ENCODE data around the gene CDC27.

The CDC27 gene

GRCh38 chr17:47232465-47232864, 43.4 kb upstream of the CDC27 start:
- in situ Hi-C loops (cut with HindIII; ENCODE audit: low sequenced_read_pairs) = no loop called here
- DNase-seq (ENCODE audit: low read depth) = no peak
- H3K4me3 ChIP-seq (ENCODE audit: low read depth, low read length) = no peak overlapping the region
- no peak for TF ChIP-seq CTCF (IDR thresholded peaks at IDR 0.05; ENCODE audit: low read depth, low read length, missing control alignments)

GRCh38 chr17:47231866-47232265, 42.8 kb upstream of the CDC27 start:
- no peak for DNase-seq (ENCODE audit: low read depth)
- TF ChIP-seq CTCF (IDR thresholded peaks at IDR 0.05; ENCODE audit: low read depth, low read length, missing control alignments) = no peak
- no peak overlapping the region for H3K4me3 ChIP-seq (ENCODE audit: low read depth, low read length)
- in situ Hi-C loops (cut with HindIII; ENCODE audit: low sequenced_read_pairs) = no loop called here

GRCh38 chr17:47231334-47231733, 42.2 kb upstream of the CDC27 start:
- TF ChIP-seq CTCF (IDR thresholded peaks at IDR 0.05; ENCODE audit: low read depth, low read length, missing control alignments) = no peak
- H3K4me3 ChIP-seq (ENCODE audit: low read depth, low read length) = no peak overlapping the region
- in situ Hi-C loops (cut with HindIII; ENCODE audit: low sequenced_read_pairs) = no loop called here
- DNase-seq (ENCODE audit: low read depth) = no peak

- H3K4me3 ChIP-seq (ENCODE audit: low read depth, low read length) = no peak overlapping the region
- DNase-seq (ENCODE audit: low read depth) = no peak
- no peak for TF ChIP-seq CTCF (IDR thresholded peaks at IDR 0.05; ENCODE audit: low read depth, low read length, missing control alignments)
- in situ Hi-C loops (cut with HindIII; ENCODE audit: low sequenced_read_pairs) = no loop called here
Measured at GRCh38 chr17:47230864-47231263, 41.8 kb upstream of the CDC27 start.

- H3K4me3 ChIP-seq (ENCODE audit: low read depth, low read length) = peak overlapping the region; percentile 14
- peak; percentile 100 for TF ChIP-seq CTCF (IDR thresholded peaks at IDR 0.05; ENCODE audit: low read depth, low read length, missing control alignments)
Measured at GRCh38 chr17:47229535-47230443, 40.7 kb upstream of the CDC27 start.

GRCh38 chr17:47227862-47228261, 38.8 kb upstream of the CDC27 start:
- in situ Hi-C loops (cut with HindIII; ENCODE audit: low sequenced_read_pairs) = no loop called here
- TF ChIP-seq CTCF (IDR thresholded peaks at IDR 0.05; ENCODE audit: low read depth, low read length, missing control alignments) = no peak
- H3K4me3 ChIP-seq (ENCODE audit: low read depth, low read length) = no peak overlapping the region
- DNase-seq (ENCODE audit: low read depth) = no peak

More at GRCh38 chr17:47229535-47230443, 40.7 kb upstream of the CDC27 start:
- DNase-seq (ENCODE audit: low read depth) = peak; percentile 92
- in situ Hi-C loops (cut with HindIII; ENCODE audit: low sequenced_read_pairs) = no loop called here

All from astrocyte of the cerebellum (primary cell).